Glomerular visceral epithelial cell (primary cell): ENCODE measurements around the gene GABPA.
"Not testable (repeated sequence)": the region's sequence is repeated elsewhere in the genome, so short reads cannot be mapped to it uniquely, and the experiment has no call there.

Experiments used
- DNase-seq: peaks from one replicate; pipeline ENCODE4 v3.0.0-alpha.2; 2016; ENCODE audit errors: extremely low spot score

GABPA gene

GRCh38 chr21:25734904-25735645 is at the start of gene GABPA, which contains the start of gene ATP5PF:
Gene GABPA (plus strand): TSS chr21:25734972. CDS start chr21:25741599, 6,627 bp downstream.
Gene ATP5PF (minus strand): TSS chr21:25734904. CDS start chr21:25729794, 5,110 bp downstream.
- peak; percentile 99 for DNase-seq

- DNase-seq: no peak
These were observed 47.0 kb upstream of the GABPA start for GRCh38 chr21:25687787-25688186.

GRCh38 chr21:25688275-25689155 is 46.3 kb upstream of the GABPA start:
- DNase-seq: no peak

GRCh38 chr21:25689226-25689625 is 45.5 kb upstream of the GABPA start:
- no peak for DNase-seq

GRCh38 chr21:25691976-25692375 is 42.8 kb upstream of the GABPA start:
- peak; percentile 18 for DNase-seq

GRCh38 chr21:25695461-25695860 is 39.3 kb upstream of the GABPA start:
- not testable (repeated sequence) for DNase-seq

GRCh38 chr21:25700741-25701140 is 34.0 kb upstream of the GABPA start:
- DNase-seq: no peak

GRCh38 chr21:25701529-25701928 is 33.2 kb upstream of the GABPA start:
- no peak for DNase-seq

GRCh38 chr21:25708467-25709065 is 26.2 kb upstream of the GABPA start:
- peak; percentile 53 for DNase-seq

- DNase-seq: no peak
These were observed 25.0 kb upstream of the GABPA start for GRCh38 chr21:25709684-25710265.

- no peak for DNase-seq
These were observed 24.2 kb upstream of the GABPA start for GRCh38 chr21:25710550-25710949.

- DNase-seq: not testable (repeated sequence)
These were observed 20.7 kb upstream of the GABPA start for GRCh38 chr21:25714066-25714465.

GRCh38 chr21:25717491-25718147 is 17.2 kb upstream of the GABPA start:
- peak; percentile 28 for DNase-seq

- no peak for DNase-seq
These were observed 12.8 kb upstream of the GABPA start for GRCh38 chr21:25721987-25722386.

GRCh38 chr21:25722631-25723030 is 12.1 kb upstream of the GABPA start:
- no peak for DNase-seq

GRCh38 chr21:25732091-25732760 is 2.5 kb upstream of the GABPA start:
- no peak for DNase-seq

GRCh38 chr21:25733859-25734653 is 716 bp upstream of the GABPA start:
- peak; percentile 28 for DNase-seq

GRCh38 chr21:25734654-25734903 is 193 bp upstream of the GABPA start:
- no peak for DNase-seq

GRCh38 chr21:25735646-25736597 is 1.1 kb downstream of the GABPA start:
- DNase-seq: peak; percentile 84
